ENCODE measurements around the gene BEX3.

DNA sequence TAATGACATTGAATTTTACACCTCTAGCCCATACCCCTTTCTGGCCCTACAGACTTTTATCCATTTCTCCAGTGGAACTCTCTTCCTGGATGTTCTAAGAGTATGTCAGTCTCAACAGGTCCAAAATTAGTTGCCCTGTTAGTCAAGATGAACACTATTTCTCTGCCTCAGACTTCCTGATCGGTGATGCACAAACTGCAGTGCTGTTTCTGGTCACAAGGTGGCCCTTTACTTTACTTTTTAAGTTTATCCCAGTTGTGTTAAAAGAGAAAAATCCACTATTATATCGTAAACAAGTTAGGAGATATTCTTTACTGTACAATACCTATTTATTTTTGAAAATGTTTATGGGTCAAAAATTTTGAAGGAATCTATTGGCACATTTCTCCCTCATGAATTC is 33.2 kb upstream of the BEX3 start:
- no peak for TF ChIP-seq POLR2A (IDR thresholded peaks at IDR 0.05)
- TF ChIP-seq CTCF (IDR thresholded peaks at IDR 0.05) = peak; percentile 53 to 70 (median 59)
